Fibroblast of villous mesenchyme (primary cell): Measurements from ENCODE around the gene NISCH. TPM values are rescaled to one million over a fixed set of nuclear protein-coding genes. Genes with fewer than 3 reads are reported as not detected.

Experiments used
- DNase-seq: peaks from one replicate; pipeline ENCODE4 v3.0.0-alpha.2; 2010; ENCODE audit warnings: low read depth
- H3K4me3 ChIP-seq: 2 replicates; pipeline ENCODE4 v1.5.1; 2011; ENCODE audit warnings: low read depth, mild to moderate bottlenecking, low read length
- total RNA-seq: library from RNA; depleted of rRNA; stranded (reverse); fragments of >200 nt; gene quantifications from 2 replicates; pipeline ENCODE4 v1.2.3, GENCODE V29; 2012
- TF ChIP-seq, protein P1 (sequence below): IDR thresholded peaks from 2 replicates; pipeline ENCODE4 v1.5.1; 2012; ENCODE audit warnings: low read depth, mild to moderate bottlenecking, low read length; ENCODE audit not compliant: insufficient read depth

NISCH gene
- total RNA-seq, 1 donor: 82.5 TPM

DNA sequence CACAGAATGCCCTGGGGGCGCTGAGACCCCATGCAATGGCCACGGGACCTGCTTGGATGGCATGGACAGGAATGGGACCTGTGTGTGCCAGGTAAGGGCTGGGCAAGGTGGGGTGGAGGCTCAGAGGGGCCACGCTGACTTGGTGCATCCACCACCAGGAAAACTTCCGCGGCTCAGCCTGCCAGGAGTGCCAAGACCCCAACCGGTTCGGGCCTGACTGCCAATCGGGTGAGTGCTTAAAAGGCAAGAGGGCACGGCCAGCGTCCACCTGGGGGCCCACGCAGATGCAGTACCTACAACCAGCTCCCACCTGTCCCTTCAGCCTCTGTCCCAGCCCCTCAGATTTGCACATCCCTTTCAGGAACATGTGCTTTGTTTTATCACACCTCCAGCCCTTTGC is 46.6 kb downstream of the NISCH start:
- TF ChIP-seq, protein P1, sequence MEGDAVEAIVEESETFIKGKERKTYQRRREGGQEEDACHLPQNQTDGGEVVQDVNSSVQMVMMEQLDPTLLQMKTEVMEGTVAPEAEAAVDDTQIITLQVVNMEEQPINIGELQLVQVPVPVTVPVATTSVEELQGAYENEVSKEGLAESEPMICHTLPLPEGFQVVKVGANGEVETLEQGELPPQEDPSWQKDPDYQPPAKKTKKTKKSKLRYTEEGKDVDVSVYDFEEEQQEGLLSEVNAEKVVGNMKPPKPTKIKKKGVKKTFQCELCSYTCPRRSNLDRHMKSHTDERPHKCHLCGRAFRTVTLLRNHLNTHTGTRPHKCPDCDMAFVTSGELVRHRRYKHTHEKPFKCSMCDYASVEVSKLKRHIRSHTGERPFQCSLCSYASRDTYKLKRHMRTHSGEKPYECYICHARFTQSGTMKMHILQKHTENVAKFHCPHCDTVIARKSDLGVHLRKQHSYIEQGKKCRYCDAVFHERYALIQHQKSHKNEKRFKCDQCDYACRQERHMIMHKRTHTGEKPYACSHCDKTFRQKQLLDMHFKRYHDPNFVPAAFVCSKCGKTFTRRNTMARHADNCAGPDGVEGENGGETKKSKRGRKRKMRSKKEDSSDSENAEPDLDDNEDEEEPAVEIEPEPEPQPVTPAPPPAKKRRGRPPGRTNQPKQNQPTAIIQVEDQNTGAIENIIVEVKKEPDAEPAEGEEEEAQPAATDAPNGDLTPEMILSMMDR: no peak
- no peak overlapping the region for H3K4me3 ChIP-seq
- DNase-seq: no peak

DNA sequence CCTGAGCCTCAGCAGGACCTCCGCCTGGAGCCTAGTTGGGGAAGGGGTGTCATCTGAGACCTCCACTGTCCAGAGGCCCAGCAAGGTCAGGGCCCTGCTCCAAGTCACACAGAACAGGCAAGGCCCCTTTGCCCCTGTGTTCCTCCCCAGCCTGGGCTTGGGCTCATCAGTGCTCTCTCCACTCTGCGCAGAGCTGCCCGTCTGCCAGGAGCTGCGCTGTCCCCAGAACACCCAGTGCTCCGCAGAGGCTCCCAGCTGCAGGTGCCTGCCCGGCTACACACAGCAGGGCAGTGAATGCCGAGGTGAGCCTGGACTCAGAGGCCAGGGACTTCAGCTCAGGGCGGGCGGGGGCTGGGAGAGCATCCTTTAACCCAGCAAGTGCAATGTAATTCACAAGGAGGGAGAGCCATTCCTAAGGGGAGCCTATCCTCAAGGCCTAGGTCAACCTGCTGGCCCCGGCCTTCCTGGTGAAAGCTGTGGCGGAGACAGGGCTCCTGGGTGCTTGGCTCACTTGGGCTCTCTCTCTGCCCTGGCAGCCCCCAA is 47.5 kb downstream of the NISCH start:
- no peak overlapping the region for H3K4me3 ChIP-seq
- TF ChIP-seq, protein P1: no peak
- no peak for DNase-seq

DNA sequence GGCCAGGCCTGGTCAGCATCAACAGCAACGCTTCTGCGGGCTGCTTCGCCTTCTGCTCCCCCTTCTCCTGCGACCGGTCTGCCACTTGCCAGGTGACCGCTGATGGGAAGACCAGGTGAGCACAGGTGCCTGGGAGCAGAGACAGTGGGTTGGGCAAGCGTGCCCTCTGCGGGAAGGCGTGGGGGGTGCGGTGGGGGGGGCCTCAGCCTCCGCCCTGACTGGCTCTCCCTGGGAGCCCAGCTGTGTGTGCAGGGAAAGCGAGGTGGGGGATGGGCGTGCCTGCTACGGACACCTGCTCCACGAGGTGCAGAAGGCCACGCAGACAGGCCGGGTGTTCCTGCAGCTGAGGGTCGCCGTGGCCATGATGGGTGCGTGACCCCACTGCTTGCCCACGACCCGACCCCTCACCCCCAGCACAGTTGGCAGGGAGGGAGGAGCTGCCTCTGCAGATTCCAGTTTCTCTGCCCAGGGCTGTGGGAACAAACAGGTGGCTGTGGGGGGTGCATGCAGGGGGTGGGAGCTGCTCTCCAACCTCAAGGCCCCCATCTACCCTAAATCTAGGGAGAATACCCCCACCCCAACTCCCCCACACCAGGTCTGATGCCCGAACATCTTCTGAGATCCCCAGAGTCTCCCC is 48.5 kb downstream of the NISCH start:
- TF ChIP-seq, protein P1: no peak
- no peak for DNase-seq

DNA sequence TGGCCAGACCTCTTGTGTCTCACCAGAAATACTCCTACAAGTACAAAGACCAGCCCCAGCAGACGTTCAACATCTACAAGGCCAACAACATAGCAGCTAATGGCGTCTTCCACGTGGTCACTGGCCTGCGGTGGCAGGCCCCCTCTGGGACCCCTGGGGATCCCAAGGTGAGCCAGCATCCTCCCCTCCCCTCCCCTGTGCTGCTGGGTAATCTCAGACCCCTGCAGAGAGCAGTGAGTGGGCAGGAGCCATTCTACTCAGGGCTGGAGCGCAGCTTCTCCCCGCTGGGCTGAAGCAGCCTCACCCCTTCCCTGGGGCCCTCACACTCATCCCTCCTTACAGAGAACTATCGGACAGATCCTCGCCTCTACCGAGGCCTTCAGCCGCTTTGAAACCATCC is 49.6 kb downstream of the NISCH start:
- DNase-seq: no peak
- H3K4me3 ChIP-seq: no peak overlapping the region
- TF ChIP-seq, protein P1: no peak

More for the DNA sequence above, 48.5 kb downstream of the NISCH start:
- H3K4me3 ChIP-seq: no peak overlapping the region

DNA sequence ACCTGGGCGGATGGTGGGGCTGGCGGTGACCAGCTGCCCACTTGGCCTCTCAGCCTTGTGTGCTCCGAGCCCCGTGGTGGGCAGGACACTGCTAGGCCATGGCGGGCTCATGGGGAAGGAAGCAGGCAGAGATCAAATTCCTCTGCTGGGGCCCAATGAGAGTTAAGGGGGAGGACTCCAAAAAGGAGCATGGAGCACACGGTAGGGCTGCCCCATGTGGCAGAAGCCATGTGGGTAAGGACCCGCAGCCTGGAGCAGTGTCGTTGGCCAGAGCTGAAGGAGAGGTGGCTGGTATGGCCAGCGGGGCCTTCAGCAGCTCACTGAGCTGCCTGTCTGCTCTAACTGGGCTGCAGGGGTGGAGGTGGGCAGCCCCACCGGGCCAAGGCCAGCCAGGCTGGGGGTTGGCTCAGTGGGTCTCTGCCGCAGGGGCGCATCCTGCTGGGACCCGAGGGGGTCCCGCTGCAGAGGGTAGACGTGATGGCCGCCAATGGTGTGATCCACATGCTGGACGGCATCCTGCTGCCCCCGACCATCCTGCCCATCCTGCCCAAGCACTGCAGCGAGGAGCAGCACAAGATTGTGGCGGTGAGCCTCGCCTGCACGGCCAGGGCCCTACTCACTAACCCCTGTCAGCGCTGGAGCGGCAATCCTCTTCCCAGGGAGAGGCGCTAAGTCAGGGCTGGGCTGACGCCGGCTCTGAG is 51.0 kb downstream of the NISCH start:
- no peak for DNase-seq
- no peak overlapping the region for H3K4me3 ChIP-seq
- TF ChIP-seq, protein P1: no peak

DNA sequence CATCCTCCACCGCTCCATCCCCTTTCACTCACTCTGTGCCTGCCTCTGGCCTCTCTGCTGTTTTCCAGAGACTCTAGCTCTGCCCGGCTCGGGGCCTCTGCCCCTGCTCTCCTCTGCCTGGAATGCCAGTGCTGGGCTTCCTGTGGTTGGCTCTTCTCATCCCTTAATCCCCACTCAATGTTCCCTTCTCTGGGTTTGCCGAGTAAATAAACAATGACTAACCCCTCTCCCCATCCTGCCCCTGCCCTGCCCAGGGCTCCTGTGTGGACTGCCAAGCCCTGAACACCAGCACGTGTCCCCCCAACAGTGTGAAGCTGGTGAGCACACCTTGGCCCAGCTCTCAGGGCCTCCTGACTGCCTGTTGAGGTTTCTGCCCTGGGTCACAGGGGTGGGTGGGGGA is 52.0 kb downstream of the NISCH start:
- peak; percentile 93 for DNase-seq
- no peak overlapping the region for H3K4me3 ChIP-seq
- TF ChIP-seq, protein P1: no peak
